Subcutaneous abdominal adipose tissue (tissue), 5 donors: ENCODE results near the gene LRIG3.
"Not testable (repeated sequence)": the region's sequence is repeated elsewhere in the genome, so short reads cannot be mapped to it uniquely, and the experiment has no call there.

Source experiments
- H3K27ac ChIP-seq: one replicate; pipeline ENCODE4 v1.7.0; 2013; ENCODE audit warnings: low read depth, mild to moderate bottlenecking, inconsistent platforms, low read length, moderate library complexity
- H3K27me3 ChIP-seq, 5 donors: one replicate each; pipeline ENCODE4 v1.7.0; 2013; ENCODE audit warnings: low read length in 5 of 5, inconsistent platforms in 1 of 5; ENCODE audit not compliant: control insufficient read depth in 5 of 5, insufficient read depth in 4 of 5
- H3K36me3 ChIP-seq, 5 donors: one replicate each; pipeline ENCODE4 v1.7.0; 2013; ENCODE audit warnings: low read length in 5 of 5; ENCODE audit not compliant: control insufficient read depth in 5 of 5, insufficient read depth in 5 of 5
- H3K4me1 ChIP-seq, 5 donors: one replicate each; pipeline ENCODE4 v1.7.0; 2013; ENCODE audit warnings: low read length in 5 of 5, mild to moderate bottlenecking in 3 of 5, moderate library complexity in 1 of 5; ENCODE audit not compliant: control insufficient read depth in 5 of 5, insufficient read depth in 5 of 5
- H3K4me3 ChIP-seq, 5 donors: one replicate each; pipeline ENCODE4 v1.7.0; 2013; ENCODE audit warnings: low read length in 5 of 5, low read depth in 1 of 5
- H3K9ac ChIP-seq, 5 donors: one replicate each; pipeline ENCODE4 v1.7.0; 2013; ENCODE audit warnings: low read length in 5 of 5, mild to moderate bottlenecking in 4 of 5, moderate library complexity in 3 of 5
- H3K9me3 ChIP-seq, 5 donors: one replicate each; pipeline ENCODE4 v1.7.0; 2013; ENCODE audit warnings: low read length in 5 of 5; ENCODE audit not compliant: control insufficient read depth in 5 of 5
- donor health status: healthy.
- donor health status: healthy.
- donor health status: healthy.
- donor health status: healthy.
- donor health status: healthy.

The LRIG3 gene

GRCh38 chr12:58907391-58907790 is 12.9 kb downstream of the LRIG3 start:
- peaks cover 0 to 8% (median 5%) of the 10 kb centered on the region in 5 donors for H3K4me1 ChIP-seq
- H3K9ac ChIP-seq: no peak overlapping the region
- no peaks in the 10 kb centered on the region for H3K27me3 ChIP-seq
- no peaks in the 10 kb centered on the region for H3K9me3 ChIP-seq
- H3K27ac ChIP-seq: no peak overlapping the region
- peaks cover 20 to 50% (median 32%) of the 10 kb centered on the region in 5 donors for H3K36me3 ChIP-seq
- H3K4me3 ChIP-seq: no peak overlapping the region

- Histone ChIP-seq H3K36me3 (peaks cover 20 to 50% (median 31%) of the 10 kb centered on the region in 5 donors), H3K9ac (no peak overlapping the region), H3K27me3 (no peaks in the 10 kb centered on the region), H3K4me1 (peaks cover 0 to 13% (median 5%) of the 10 kb centered on the region in 5 donors), H3K27ac (no peak overlapping the region), H3K9me3 (no peaks in the 10 kb centered on the region), H3K4me3 (no peak overlapping the region)
Measured at GRCh38 chr12:58906917-58907316, 13.4 kb downstream of the LRIG3 start.

- Histone ChIP-seq H3K4me1 (peaks cover 0 to 19% (median 9%) of the 10 kb centered on the region in 5 donors), H3K9me3 (no peaks in the 10 kb centered on the region), H3K9ac (no peak overlapping the region), H3K27ac (no peak overlapping the region), H3K4me3 (no peak overlapping the region), H3K27me3 (no peaks in the 10 kb centered on the region), H3K36me3 (peaks cover 14 to 50% (median 29%) of the 10 kb centered on the region in 5 donors)
Measured at GRCh38 chr12:58905422-58905821, 14.9 kb downstream of the LRIG3 start.

- not testable (repeated sequence) for H3K27ac ChIP-seq, H3K9me3 ChIP-seq, H3K4me3 ChIP-seq, H3K9ac ChIP-seq, H3K27me3 ChIP-seq
- peaks cover 9 to 27% (median 11%) of the 10 kb centered on the region in 5 donors for H3K36me3 ChIP-seq
- peaks cover 0 to 19% (median 9%) of the 10 kb centered on the region in 5 donors for H3K4me1 ChIP-seq
Measured at GRCh38 chr12:58902726-58903125, 17.6 kb downstream of the LRIG3 start.

- H3K4me1 ChIP-seq: peaks cover 0 to 11% (median 3%) of the 10 kb centered on the region in 5 donors
- no peaks in the 10 kb centered on the region for H3K9me3 ChIP-seq
- no peak overlapping the region for H3K4me3 ChIP-seq
- H3K27me3 ChIP-seq: no peaks in the 10 kb centered on the region
- H3K36me3 ChIP-seq: peaks cover 8 to 18% (median 9%) of the 10 kb centered on the region in 5 donors
- H3K9ac ChIP-seq: no peak overlapping the region
- peak overlapping the region; percentile 3 for H3K27ac ChIP-seq
Measured at GRCh38 chr12:58901664-58902063, 18.6 kb downstream of the LRIG3 start.

GRCh38 chr12:58897969-58898368 is 22.3 kb downstream of the LRIG3 start:
- H3K36me3 ChIP-seq: peaks cover 0 to 4% (median 0%) of the 10 kb centered on the region in 5 donors
- H3K27ac ChIP-seq: no peak overlapping the region
- no peak overlapping the region for H3K9ac ChIP-seq
- no peak overlapping the region for H3K4me3 ChIP-seq
- no peaks in the 10 kb centered on the region for H3K27me3 ChIP-seq
- no peaks in the 10 kb centered on the region for H3K9me3 ChIP-seq
- H3K4me1 ChIP-seq: peaks cover 3 to 22% (median 13%) of the 10 kb centered on the region in 5 donors

GRCh38 chr12:58896278-58896677 is 24.0 kb downstream of the LRIG3 start:
- H3K4me1 ChIP-seq: peaks cover 0 to 19% (median 13%) of the 10 kb centered on the region in 5 donors
- H3K9ac ChIP-seq: no peak overlapping the region
- H3K36me3 ChIP-seq: peaks cover 0 to 4% (median 0%) of the 10 kb centered on the region in 5 donors
- no peak overlapping the region for H3K27ac ChIP-seq
- no peaks in the 10 kb centered on the region for H3K9me3 ChIP-seq
- H3K27me3 ChIP-seq: no peaks in the 10 kb centered on the region
- no peak overlapping the region for H3K4me3 ChIP-seq

GRCh38 chr12:58895053-58895452 is 25.3 kb downstream of the LRIG3 start:
- Histone ChIP-seq H3K4me3 (no peak overlapping the region), H3K9ac (no peak overlapping the region), H3K4me1 (peaks cover 0 to 19% (median 13%) of the 10 kb centered on the region in 5 donors), H3K27me3 (no peaks in the 10 kb centered on the region), H3K27ac (no peak overlapping the region), H3K9me3 (no peaks in the 10 kb centered on the region), H3K36me3 (peaks cover 0 to 5% (median under 1%) of the 10 kb centered on the region in 5 donors)

GRCh38 chr12:58894040-58894439 is 26.3 kb downstream of the LRIG3 start:
- H3K9me3 ChIP-seq: no peaks in the 10 kb centered on the region
- peaks cover 0 to 19% (median 13%) of the 10 kb centered on the region in 5 donors for H3K4me1 ChIP-seq
- H3K9ac ChIP-seq: no peak overlapping the region
- peaks cover 8 to 15% (median 10%) of the 10 kb centered on the region in 5 donors for H3K36me3 ChIP-seq
- no peak overlapping the region for H3K27ac ChIP-seq
- H3K4me3 ChIP-seq: no peak overlapping the region
- no peaks in the 10 kb centered on the region for H3K27me3 ChIP-seq

GRCh38 chr12:58893495-58893894 is 26.8 kb downstream of the LRIG3 start:
- H3K27me3 ChIP-seq: no peaks in the 10 kb centered on the region
- no peak overlapping the region for H3K4me3 ChIP-seq
- no peak overlapping the region for H3K9ac ChIP-seq
- H3K36me3 ChIP-seq: peaks cover 12 to 20% (median 15%) of the 10 kb centered on the region in 5 donors
- H3K4me1 ChIP-seq: peaks cover 0 to 19% (median 13%) of the 10 kb centered on the region in 5 donors
- no peak overlapping the region for H3K27ac ChIP-seq
- H3K9me3 ChIP-seq: no peaks in the 10 kb centered on the region
